Lung (tissue), 12 donors: ENCODE measurements around the gene KCTD3. TPM values are rescaled to one million over a fixed set of nuclear protein-coding genes. Genes with fewer than 3 reads are reported as not detected.

Source experiments
- ATAC-seq: fragments of 200-7000 bp; cut with Tn5 transposase; one replicate; pipeline ENCODE4 v1.9.1; 2020; ENCODE audit warnings: moderate number of reproducible peaks; ENCODE audit not compliant: insufficient read depth, low FRiP score
- DNase-seq, 3 donors: peaks; one replicate each; pipeline ENCODE4 v3.0.0-alpha.2; 2013 to 2017
- H3K27ac ChIP-seq, 2 donors: one replicate each; pipeline ENCODE4 v1.5.1; 2013; ENCODE audit warnings: mild to moderate bottlenecking in 2 of 2, moderate library complexity in 2 of 2, control low read depth in 1 of 2, inconsistent platforms in 1 of 2, low read depth in 1 of 2, low read length in 1 of 2
- H3K27me3 ChIP-seq, 3 donors: one replicate each; pipeline ENCODE4 v1.5.1; 2013; ENCODE audit warnings: low read length in 2 of 3; ENCODE audit not compliant: control insufficient read depth in 3 of 3, insufficient read depth in 3 of 3
- H3K36me3 ChIP-seq, 4 donors: one replicate each; pipeline ENCODE4 v1.5.1; 2013; ENCODE audit warnings: low read length in 4 of 4, mild to moderate bottlenecking in 1 of 4, moderate library complexity in 1 of 4; ENCODE audit not compliant: control insufficient read depth in 4 of 4, insufficient read depth in 4 of 4
- H3K4me1 ChIP-seq, 5 donors: one replicate each; pipeline ENCODE4 v1.5.1; 2013; ENCODE audit warnings: low read length in 5 of 5, mild to moderate bottlenecking in 2 of 5, moderate library complexity in 1 of 5; ENCODE audit not compliant: control insufficient read depth in 5 of 5, insufficient read depth in 5 of 5
- H3K4me3 ChIP-seq: one replicate; pipeline ENCODE4 v1.5.1; 2013; ENCODE audit warnings: mild to moderate bottlenecking, control low read depth, moderate library complexity
- H3K9ac ChIP-seq, 2 donors: one replicate each; pipeline ENCODE4 v1.5.1; 2013; ENCODE audit warnings: low read length in 2 of 2, control low read depth in 1 of 2; ENCODE audit not compliant: insufficient read depth in 1 of 2
- H3K9me3 ChIP-seq, 4 donors: one replicate each; pipeline ENCODE4 v1.5.1; 2013; ENCODE audit warnings: low read length in 3 of 4, mild to moderate bottlenecking in 1 of 4, moderate library complexity in 1 of 4; ENCODE audit not compliant: control insufficient read depth in 4 of 4, insufficient read depth in 3 of 4
- WGBS, 2 donors: extraction: QIAGEN DNeasy Blood & Tissue Kit; methylation state at CpG; one replicate each; pipeline ENCODE4 v1.1.7; 2013; 5-methylcytosine and 5-hydroxymethylcytosine counted together
- polyA plus RNA-seq, 2 donors: library from polyadenylated mRNA; stranded (reverse); fragments of 200-250 nt; gene quantifications; one replicate each; pipeline ENCODE4 v1.2.1, GENCODE V29; 2013
- total RNA-seq, 2 donors: library from RNA; depleted of rRNA in 1 of 2; stranded (reverse); fragments of >200 nt in 1 of 2; gene quantifications; one replicate each; pipeline ENCODE4 v1.2.1, GENCODE V29; 2014 to 2021
- TF ChIP-seq, protein P1 (sequence below): IDR thresholded peaks from 2 replicates; pipeline ENCODE4 v1.5.1; 2012; ENCODE audit warnings: mild to moderate bottlenecking; ENCODE audit errors: control extremely low read depth, extremely low read depth
- donor health status: control.
- donor health status: control.
- donor health status: Bipolar disorder and iron deficiency.
- donor health status: healthy.
- donor health status: DM: yes; HTN: yes; CAD: no.

Gene KCTD3
- total and polyA plus RNA-seq, 4 donors = 11.6 to 47.5 (median 18.1) TPM

GRCh38 chr1:215612391-215612790 lies 45.3 kb downstream of the KCTD3 start:
- ATAC-seq (no peak), DNase-seq (peak in 2 of 3 donors; percentile 33 to 60)
- TF ChIP-seq, protein P1, sequence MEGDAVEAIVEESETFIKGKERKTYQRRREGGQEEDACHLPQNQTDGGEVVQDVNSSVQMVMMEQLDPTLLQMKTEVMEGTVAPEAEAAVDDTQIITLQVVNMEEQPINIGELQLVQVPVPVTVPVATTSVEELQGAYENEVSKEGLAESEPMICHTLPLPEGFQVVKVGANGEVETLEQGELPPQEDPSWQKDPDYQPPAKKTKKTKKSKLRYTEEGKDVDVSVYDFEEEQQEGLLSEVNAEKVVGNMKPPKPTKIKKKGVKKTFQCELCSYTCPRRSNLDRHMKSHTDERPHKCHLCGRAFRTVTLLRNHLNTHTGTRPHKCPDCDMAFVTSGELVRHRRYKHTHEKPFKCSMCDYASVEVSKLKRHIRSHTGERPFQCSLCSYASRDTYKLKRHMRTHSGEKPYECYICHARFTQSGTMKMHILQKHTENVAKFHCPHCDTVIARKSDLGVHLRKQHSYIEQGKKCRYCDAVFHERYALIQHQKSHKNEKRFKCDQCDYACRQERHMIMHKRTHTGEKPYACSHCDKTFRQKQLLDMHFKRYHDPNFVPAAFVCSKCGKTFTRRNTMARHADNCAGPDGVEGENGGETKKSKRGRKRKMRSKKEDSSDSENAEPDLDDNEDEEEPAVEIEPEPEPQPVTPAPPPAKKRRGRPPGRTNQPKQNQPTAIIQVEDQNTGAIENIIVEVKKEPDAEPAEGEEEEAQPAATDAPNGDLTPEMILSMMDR = no peak
- WGBS, 2 donors = 35 to 61% methylated on average over 3 of the region's 3 CpGs
- H3K9ac ChIP-seq = no peak overlapping the region
- no peak overlapping the region for H3K27ac ChIP-seq
- peaks cover 1 to 25% (median 21%) of the 10 kb centered on the region in 4 donors for H3K36me3 ChIP-seq
- peaks cover 0 to 3% (median 0%) of the 10 kb centered on the region in 5 donors for H3K4me1 ChIP-seq
- H3K4me3 ChIP-seq = no peak overlapping the region
- H3K9me3 ChIP-seq = no peaks in the 10 kb centered on the region
- H3K27me3 ChIP-seq = no peaks in the 10 kb centered on the region

- peak in 1 of 3 donors; percentile 33 for DNase-seq
- no peak overlapping the region for H3K9ac ChIP-seq
- TF ChIP-seq, protein P1 = no peak
- ATAC-seq = no peak
- 70 to 90% methylated on average over 1 of the region's 1 CpG for WGBS, 2 donors
- H3K4me1 ChIP-seq = no peaks in the 10 kb centered on the region
- H3K27me3 ChIP-seq = no peaks in the 10 kb centered on the region
- no peak overlapping the region for H3K27ac ChIP-seq
- no peaks in the 10 kb centered on the region for H3K9me3 ChIP-seq
- peaks cover 3 to 31% (median 25%) of the 10 kb centered on the region in 4 donors for H3K36me3 ChIP-seq
- H3K4me3 ChIP-seq = no peak overlapping the region
These were observed 50.9 kb downstream of the KCTD3 start for GRCh38 chr1:215617979-215618378.

GRCh38 chr1:215623162-215623561 lies 56.1 kb downstream of the KCTD3 start:
- peak in 1 of 3 donors; percentile 13 for DNase-seq
- Histone ChIP-seq H3K9ac (no peak overlapping the region), H3K4me3 (no peak overlapping the region), H3K27ac (no peak overlapping the region), H3K36me3 (peaks cover 5 to 22% (median 16%) of the 10 kb centered on the region in 4 donors), H3K4me1 (no peaks in the 10 kb centered on the region), H3K27me3 (no peaks in the 10 kb centered on the region), H3K9me3 (no peaks in the 10 kb centered on the region)
- no peak for ATAC-seq
- WGBS, 2 donors = 95 to 96% methylated on average over 4 of the region's 4 CpGs
- TF ChIP-seq, protein P1 = no peak

DNA sequence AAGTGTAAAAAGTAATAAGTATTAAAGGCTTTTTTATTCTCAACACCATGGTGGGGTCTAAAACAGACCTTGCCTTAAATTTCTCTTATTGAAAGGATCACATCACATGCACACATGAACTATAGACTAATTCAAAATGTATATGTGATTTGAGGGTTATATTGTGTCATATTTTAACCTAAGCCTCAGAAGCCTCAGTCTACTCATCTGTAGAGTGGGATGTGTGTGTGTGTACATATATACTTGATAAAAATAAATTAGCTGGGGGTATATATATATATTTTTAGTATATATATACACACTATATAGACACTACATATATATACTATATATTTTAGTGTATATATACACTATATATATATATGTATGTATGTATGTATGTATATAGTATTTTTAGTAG lies 58.8 kb downstream of the KCTD3 start:
- DNase-seq = no peak
- Histone ChIP-seq H3K9me3 (no peaks in the 10 kb centered on the region), H3K36me3 (peaks cover 0 to 8% (median 3%) of the 10 kb centered on the region in 4 donors), H3K27ac (no peak overlapping the region), H3K27me3 (no peaks in the 10 kb centered on the region), H3K4me3 (no peak overlapping the region), H3K4me1 (no peaks in the 10 kb centered on the region), H3K9ac (no peak overlapping the region)
- TF ChIP-seq, protein P1 = no peak
- ATAC-seq = no peak
